ENCODE data around the gene FAF1.
A peak's percentile ranks its signal among the peaks of the same experiment; 100 is the strongest.
"Not testable (repeated sequence)": the region's sequence is repeated elsewhere in the genome, so short reads cannot be mapped to it uniquely, and the experiment has no call there.

The FAF1 gene

GRCh38 chr1:50959913-50960844 is at the start of gene FAF1:
TSS of gene FAF1 (minus strand) at chr1:50960267. CDS start at chr1:50959811, 456 bp downstream.
- DNase-seq (ENCODE audit: low read depth), result peak; percentile 94

- DNase-seq (ENCODE audit: low read depth), result no peak
Observed at GRCh38 chr1:51009381-51009780, 49.3 kb upstream of the FAF1 start.

GRCh38 chr1:51005549-51005948 is 45.5 kb upstream of the FAF1 start:
- not testable (repeated sequence) for DNase-seq (ENCODE audit: low read depth)

GRCh38 chr1:51002516-51002915 is 42.4 kb upstream of the FAF1 start:
- DNase-seq (ENCODE audit: low read depth), result no peak

GRCh38 chr1:51000651-51001050 is 40.6 kb upstream of the FAF1 start:
- DNase-seq (ENCODE audit: low read depth), result no peak

GRCh38 chr1:51000160-51000559 is 40.1 kb upstream of the FAF1 start:
- no peak for DNase-seq (ENCODE audit: low read depth)

GRCh38 chr1:50999375-50999774 is 39.3 kb upstream of the FAF1 start:
- not testable (repeated sequence) for DNase-seq (ENCODE audit: low read depth)

- no peak for DNase-seq (ENCODE audit: low read depth)
Observed at GRCh38 chr1:50996083-50996482, 36.0 kb upstream of the FAF1 start.

- DNase-seq (ENCODE audit: low read depth), result no peak
Observed at GRCh38 chr1:50995651-50996050, 35.6 kb upstream of the FAF1 start.

- DNase-seq (ENCODE audit: low read depth), result no peak
Observed at GRCh38 chr1:50994997-50995396, 34.9 kb upstream of the FAF1 start.

- DNase-seq (ENCODE audit: low read depth), result no peak
Observed at GRCh38 chr1:50993645-50994044, 33.6 kb upstream of the FAF1 start.

GRCh38 chr1:50992532-50993318 is 32.7 kb upstream of the FAF1 start:
- no peak for DNase-seq (ENCODE audit: low read depth)

- DNase-seq (ENCODE audit: low read depth), result no peak
Observed at GRCh38 chr1:50989694-50990093, 29.6 kb upstream of the FAF1 start.

GRCh38 chr1:50986653-50987052 is 26.6 kb upstream of the FAF1 start:
- DNase-seq (ENCODE audit: low read depth), result no peak

- no peak for DNase-seq (ENCODE audit: low read depth)
Observed at GRCh38 chr1:50985094-50985493, 25.0 kb upstream of the FAF1 start.

GRCh38 chr1:50983219-50983802 is 23.2 kb upstream of the FAF1 start:
- no peak for DNase-seq (ENCODE audit: low read depth)

- DNase-seq (ENCODE audit: low read depth), result no peak
Observed at GRCh38 chr1:50982611-50983010, 22.5 kb upstream of the FAF1 start.

GRCh38 chr1:50981741-50982140 is 21.7 kb upstream of the FAF1 start:
- DNase-seq (ENCODE audit: low read depth), result no peak

GRCh38 chr1:50980505-50980904 is 20.4 kb upstream of the FAF1 start:
- DNase-seq (ENCODE audit: low read depth), result no peak

GRCh38 chr1:50979937-50980336 is 19.9 kb upstream of the FAF1 start:
- DNase-seq (ENCODE audit: low read depth), result no peak

- no peak for DNase-seq (ENCODE audit: low read depth)
Observed at GRCh38 chr1:50978852-50979781, 19.1 kb upstream of the FAF1 start.
